Measurements from ENCODE around the gene PDE4C. TPM values are rescaled to one million over a fixed set of nuclear protein-coding genes. Genes with fewer than 3 reads are reported as not detected.

The PDE4C gene
- total and polyA plus RNA-seq, 9 of the 15 experiments (the other 6 are each of a cell fraction or from before 2014, with no cell fraction given) = 0.04 to 0.91 (median 0.20) TPM; not detected in 1

DNA sequence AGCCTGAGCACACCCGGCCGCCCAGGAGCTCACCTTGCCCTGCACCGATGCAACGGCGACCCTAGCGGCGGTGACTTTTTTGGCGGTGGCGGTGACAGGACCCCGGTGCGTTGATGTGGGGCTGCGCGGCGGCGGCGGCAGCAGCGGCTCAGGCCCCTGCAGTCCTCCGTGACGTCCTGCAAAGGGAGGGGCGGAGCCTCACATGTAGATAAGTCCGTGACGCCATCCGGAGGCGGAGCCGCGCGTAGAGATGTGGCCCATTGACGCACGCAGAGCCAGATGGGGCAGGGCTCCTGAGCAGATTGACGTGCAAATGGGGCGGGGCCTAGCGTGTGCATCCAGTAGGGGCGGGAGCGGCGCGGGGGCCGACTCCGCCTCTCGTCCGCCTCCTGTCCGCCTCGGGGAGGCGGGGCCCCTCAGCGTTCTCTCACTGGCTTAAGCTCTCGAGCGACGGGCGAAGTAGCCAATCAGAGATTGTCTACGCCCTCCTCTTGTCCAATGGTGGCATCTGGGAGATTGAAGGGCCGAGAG lies 22.3 kb downstream of the PDE4C start, which contains the start of gene RAB3A (continued):
- TF ChIP-seq, protein P1, sequence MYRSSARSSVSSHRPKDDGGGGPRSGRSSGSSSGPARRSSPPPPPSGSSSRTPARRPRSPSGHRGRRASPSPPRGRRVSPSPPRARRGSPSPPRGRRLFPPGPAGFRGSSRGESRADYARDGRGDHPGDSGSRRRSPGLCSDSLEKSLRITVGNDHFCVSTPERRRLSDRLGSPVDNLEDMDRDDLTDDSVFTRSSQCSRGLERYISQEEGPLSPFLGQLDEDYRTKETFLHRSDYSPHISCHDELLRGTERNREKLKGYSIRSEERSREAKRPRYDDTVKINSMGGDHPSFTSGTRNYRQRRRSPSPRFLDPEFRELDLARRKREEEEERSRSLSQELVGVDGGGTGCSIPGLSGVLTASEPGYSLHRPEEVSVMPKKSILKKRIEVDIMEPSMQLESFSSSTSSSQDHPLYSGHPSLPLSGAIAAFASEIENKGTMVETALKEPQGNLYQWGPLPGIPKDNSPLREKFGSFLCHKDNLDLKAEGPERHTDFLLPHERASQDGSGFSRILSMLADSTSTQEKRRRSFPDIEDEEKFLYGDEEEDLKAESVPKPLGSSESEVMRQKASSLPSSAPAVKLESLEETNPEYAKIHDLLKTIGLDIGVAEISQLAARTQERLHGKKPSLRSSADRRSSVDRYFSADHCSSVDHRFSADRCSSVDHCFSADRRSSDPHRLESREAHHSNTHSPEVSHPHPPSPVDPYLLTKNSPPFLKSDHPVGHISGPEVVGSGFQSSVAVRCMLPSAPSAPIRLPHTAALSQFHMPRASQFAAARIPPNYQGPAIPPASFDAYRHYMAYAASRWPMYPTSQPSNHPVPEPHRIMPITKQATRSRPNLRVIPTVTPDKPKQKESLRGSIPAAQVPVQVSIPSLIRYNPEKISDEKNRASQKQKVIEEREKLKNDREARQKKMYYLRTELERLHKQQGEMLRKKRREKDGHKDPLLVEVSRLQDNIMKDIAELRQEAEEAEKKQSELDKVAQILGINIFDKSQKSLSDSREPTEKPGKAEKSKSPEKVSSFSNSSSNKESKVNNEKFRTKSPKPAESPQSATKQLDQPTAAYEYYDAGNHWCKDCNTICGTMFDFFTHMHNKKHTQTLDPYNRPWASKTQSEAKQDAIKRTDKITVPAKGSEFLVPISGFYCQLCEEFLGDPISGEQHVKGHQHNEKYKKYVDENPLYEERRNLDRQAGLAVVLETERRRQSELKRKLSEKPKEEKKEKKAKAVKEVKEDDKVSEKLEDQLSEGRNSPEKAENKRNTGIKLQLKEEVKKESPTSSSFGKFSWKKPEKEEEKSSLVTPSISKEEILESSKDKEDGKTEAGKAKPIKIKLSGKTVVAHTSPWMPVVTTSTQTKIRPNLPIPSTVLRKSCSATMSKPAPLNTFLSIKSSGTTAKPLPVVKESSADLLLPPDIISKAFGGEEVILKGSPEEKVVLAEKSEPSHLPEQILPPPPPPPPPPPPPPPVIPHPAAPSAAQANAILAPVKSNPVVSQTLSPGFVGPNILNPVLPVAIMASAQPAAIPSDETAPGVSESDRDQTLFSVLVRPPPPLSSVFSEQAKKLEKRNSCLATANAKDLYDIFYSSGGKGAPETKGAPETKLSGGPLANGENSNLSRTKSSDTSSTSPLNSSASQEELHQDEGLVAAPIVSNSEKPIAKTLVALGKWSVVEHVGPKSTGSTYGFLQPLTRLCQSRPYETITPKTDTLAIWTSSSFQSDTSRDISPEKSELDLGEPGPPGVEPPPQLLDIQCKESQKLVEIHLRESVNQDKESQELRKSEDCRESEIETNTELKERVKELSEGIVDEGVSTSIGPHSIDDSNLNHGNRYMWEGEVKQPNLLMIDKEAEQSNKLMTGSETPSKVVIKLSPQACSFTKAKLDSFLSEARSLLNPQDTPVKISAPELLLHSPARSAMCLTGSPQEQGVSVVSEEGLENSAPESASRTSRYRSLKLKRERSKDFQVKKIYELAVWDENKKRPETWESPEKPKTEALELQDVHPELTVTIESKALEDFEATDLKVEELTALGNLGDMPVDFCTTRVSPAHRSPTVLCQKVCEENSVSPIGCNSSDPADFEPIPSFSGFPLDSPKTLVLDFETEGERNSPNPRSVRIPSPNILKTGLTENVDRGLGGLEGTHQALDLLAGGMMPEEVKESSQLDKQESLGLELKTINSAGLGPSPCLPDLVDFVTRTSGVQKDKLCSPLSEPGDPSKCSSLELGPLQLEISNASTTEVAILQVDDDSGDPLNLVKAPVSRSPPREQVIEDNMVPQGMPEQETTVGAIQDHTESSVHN (IDR thresholded peaks at IDR 0.05; ENCODE audit: borderline replicate concordance in 1 of 2, low read depth in 1 of 2) = no peak
- peak; percentile 94 for TF ChIP-seq CREM (IDR thresholded peaks at IDR 0.05; ENCODE audit: low read depth)
- TF ChIP-seq CC2D1A (IDR thresholded peaks at IDR 0.05) = no peak
- TF ChIP-seq ZNF766 (CRISPR knock-in tag; conservative IDR thresholded peaks at IDR 0.05) = no peak
- TF ChIP-seq, protein P2, sequence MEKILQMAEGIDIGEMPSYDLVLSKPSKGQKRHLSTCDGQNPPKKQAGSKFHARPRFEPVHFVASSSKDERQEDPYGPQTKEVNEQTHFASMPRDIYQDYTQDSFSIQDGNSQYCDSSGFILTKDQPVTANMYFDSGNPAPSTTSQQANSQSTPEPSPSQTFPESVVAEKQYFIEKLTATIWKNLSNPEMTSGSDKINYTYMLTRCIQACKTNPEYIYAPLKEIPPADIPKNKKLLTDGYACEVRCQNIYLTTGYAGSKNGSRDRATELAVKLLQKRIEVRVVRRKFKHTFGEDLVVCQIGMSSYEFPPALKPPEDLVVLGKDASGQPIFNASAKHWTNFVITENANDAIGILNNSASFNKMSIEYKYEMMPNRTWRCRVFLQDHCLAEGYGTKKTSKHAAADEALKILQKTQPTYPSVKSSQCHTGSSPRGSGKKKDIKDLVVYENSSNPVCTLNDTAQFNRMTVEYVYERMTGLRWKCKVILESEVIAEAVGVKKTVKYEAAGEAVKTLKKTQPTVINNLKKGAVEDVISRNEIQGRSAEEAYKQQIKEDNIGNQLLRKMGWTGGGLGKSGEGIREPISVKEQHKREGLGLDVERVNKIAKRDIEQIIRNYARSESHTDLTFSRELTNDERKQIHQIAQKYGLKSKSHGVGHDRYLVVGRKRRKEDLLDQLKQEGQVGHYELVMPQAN (IDR thresholded peaks at IDR 0.05; ENCODE audit: borderline replicate concordance) = no peak
- peak; percentile 56 for TF ChIP-seq CXXC5 (CRISPR knock-in tag; IDR thresholded peaks at IDR 0.05)
- peak; percentile 38; the same call in 1 of the 2 replicates for TF ChIP-seq POLR2G (IDR thresholded peaks at IDR 0.05; ENCODE audit: low read depth, low read length)
- peak; percentile 71 for TF ChIP-seq HNRNPLL (IDR thresholded peaks at IDR 0.05; ENCODE audit: low read depth, low read length, poor library complexity, severe bottlenecking)
- no peak for TF ChIP-seq PYGO2 (tag; IDR thresholded peaks at IDR 0.05)
- TF ChIP-seq PURB (CRISPR knock-in tag; IDR thresholded peaks at IDR 0.05; ENCODE audit: low read depth) = no peak
- peak; percentile 23; the same call in 1 of the 2 replicates for TF ChIP-seq FOXP1 (CRISPR knock-in tag; IDR thresholded peaks at IDR 0.05)
- TF ChIP-seq RBFOX2 (IDR thresholded peaks at IDR 0.05; ENCODE audit: low read depth, low read length) = 0 out of 2 replicates have a peak, but pooled peaks have one; percentile 20
- TF ChIP-seq, protein P3, sequence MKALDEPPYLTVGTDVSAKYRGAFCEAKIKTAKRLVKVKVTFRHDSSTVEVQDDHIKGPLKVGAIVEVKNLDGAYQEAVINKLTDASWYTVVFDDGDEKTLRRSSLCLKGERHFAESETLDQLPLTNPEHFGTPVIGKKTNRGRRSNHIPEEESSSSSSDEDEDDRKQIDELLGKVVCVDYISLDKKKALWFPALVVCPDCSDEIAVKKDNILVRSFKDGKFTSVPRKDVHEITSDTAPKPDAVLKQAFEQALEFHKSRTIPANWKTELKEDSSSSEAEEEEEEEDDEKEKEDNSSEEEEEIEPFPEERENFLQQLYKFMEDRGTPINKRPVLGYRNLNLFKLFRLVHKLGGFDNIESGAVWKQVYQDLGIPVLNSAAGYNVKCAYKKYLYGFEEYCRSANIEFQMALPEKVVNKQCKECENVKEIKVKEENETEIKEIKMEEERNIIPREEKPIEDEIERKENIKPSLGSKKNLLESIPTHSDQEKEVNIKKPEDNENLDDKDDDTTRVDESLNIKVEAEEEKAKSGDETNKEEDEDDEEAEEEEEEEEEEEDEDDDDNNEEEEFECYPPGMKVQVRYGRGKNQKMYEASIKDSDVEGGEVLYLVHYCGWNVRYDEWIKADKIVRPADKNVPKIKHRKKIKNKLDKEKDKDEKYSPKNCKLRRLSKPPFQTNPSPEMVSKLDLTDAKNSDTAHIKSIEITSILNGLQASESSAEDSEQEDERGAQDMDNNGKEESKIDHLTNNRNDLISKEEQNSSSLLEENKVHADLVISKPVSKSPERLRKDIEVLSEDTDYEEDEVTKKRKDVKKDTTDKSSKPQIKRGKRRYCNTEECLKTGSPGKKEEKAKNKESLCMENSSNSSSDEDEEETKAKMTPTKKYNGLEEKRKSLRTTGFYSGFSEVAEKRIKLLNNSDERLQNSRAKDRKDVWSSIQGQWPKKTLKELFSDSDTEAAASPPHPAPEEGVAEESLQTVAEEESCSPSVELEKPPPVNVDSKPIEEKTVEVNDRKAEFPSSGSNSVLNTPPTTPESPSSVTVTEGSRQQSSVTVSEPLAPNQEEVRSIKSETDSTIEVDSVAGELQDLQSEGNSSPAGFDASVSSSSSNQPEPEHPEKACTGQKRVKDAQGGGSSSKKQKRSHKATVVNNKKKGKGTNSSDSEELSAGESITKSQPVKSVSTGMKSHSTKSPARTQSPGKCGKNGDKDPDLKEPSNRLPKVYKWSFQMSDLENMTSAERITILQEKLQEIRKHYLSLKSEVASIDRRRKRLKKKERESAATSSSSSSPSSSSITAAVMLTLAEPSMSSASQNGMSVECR (CRISPR knock-in tag; IDR thresholded peaks at IDR 0.05) = peak; percentile 55; the same call in 1 of the 2 replicates
